Measurements from ENCODE around the gene ETS1.
A peak's percentile ranks its signal among the peaks of the same experiment; 100 is the strongest.

The ETS1 gene

GRCh38 chr11:128507936-128508335 is 79.4 kb downstream of the ETS1 start:
- peak overlapping the region; percentile 99 for H3K27ac Mint-ChIP-seq
- H3K36me3 Mint-ChIP-seq (ENCODE audit: low read depth): peaks cover 73% of the 10 kb centered on the region
- peak overlapping the region; percentile 94 for H3K4me3 Mint-ChIP-seq
- H3K4me1 Mint-ChIP-seq (ENCODE audit: low read depth): peaks cover 98% of the 10 kb centered on the region
- H3K9me3 Mint-ChIP-seq: no peaks in the 10 kb centered on the region
- no peaks in the 10 kb centered on the region for H3K27me3 Mint-ChIP-seq

- H3K4me1 Mint-ChIP-seq (ENCODE audit: low read depth): peaks cover 98% of the 10 kb centered on the region
- no peaks in the 10 kb centered on the region for H3K27me3 Mint-ChIP-seq
- peak overlapping the region; percentile 94 for H3K4me3 Mint-ChIP-seq
- no peaks in the 10 kb centered on the region for H3K9me3 Mint-ChIP-seq
- peak overlapping the region; percentile 99 for H3K27ac Mint-ChIP-seq
- H3K36me3 Mint-ChIP-seq (ENCODE audit: low read depth): peaks cover 70% of the 10 kb centered on the region
Measured at GRCh38 chr11:128506999-128507611, 80.3 kb downstream of the ETS1 start.

- Mint-ChIP-seq H3K4me1 (ENCODE audit: low read depth) (peaks cover 98% of the 10 kb centered on the region), H3K27me3 (no peaks in the 10 kb centered on the region), H3K27ac (peak overlapping the region; percentile 99), H3K9me3 (no peaks in the 10 kb centered on the region), H3K4me3 (peak overlapping the region; percentile 94), H3K36me3 (ENCODE audit: low read depth) (peaks cover 70% of the 10 kb centered on the region)
Measured at GRCh38 chr11:128506356-128506755, 81.0 kb downstream of the ETS1 start.

- Mint-ChIP-seq H3K4me1 (ENCODE audit: low read depth) (peaks cover 98% of the 10 kb centered on the region), H3K27me3 (no peaks in the 10 kb centered on the region), H3K4me3 (peak overlapping the region; percentile 94), H3K9me3 (no peaks in the 10 kb centered on the region), H3K36me3 (ENCODE audit: low read depth) (peaks cover 69% of the 10 kb centered on the region), H3K27ac (peak overlapping the region; percentile 99)
Measured at GRCh38 chr11:128505449-128506065, 81.8 kb downstream of the ETS1 start.

GRCh38 chr11:128504486-128504885 is 82.9 kb downstream of the ETS1 start:
- Mint-ChIP-seq H3K27ac (peak overlapping the region; percentile 99), H3K36me3 (ENCODE audit: low read depth) (peaks cover 65% of the 10 kb centered on the region), H3K4me3 (peak overlapping the region; percentile 94), H3K4me1 (ENCODE audit: low read depth) (peaks cover 98% of the 10 kb centered on the region), H3K9me3 (no peaks in the 10 kb centered on the region), H3K27me3 (no peaks in the 10 kb centered on the region)

- peaks cover 98% of the 10 kb centered on the region for H3K4me1 Mint-ChIP-seq (ENCODE audit: low read depth)
- H3K4me3 Mint-ChIP-seq: peak overlapping the region; percentile 94
- peak overlapping the region; percentile 99 for H3K27ac Mint-ChIP-seq
- H3K27me3 Mint-ChIP-seq: no peaks in the 10 kb centered on the region
- H3K9me3 Mint-ChIP-seq: no peaks in the 10 kb centered on the region
- peaks cover 63% of the 10 kb centered on the region for H3K36me3 Mint-ChIP-seq (ENCODE audit: low read depth)
Measured at GRCh38 chr11:128503245-128503991, 83.9 kb downstream of the ETS1 start.

GRCh38 chr11:128502726-128503125 is 84.6 kb downstream of the ETS1 start:
- peak overlapping the region; percentile 99 for H3K27ac Mint-ChIP-seq
- peak overlapping the region; percentile 94 for H3K4me3 Mint-ChIP-seq
- H3K4me1 Mint-ChIP-seq (ENCODE audit: low read depth): peaks cover 99% of the 10 kb centered on the region
- H3K27me3 Mint-ChIP-seq: no peaks in the 10 kb centered on the region
- H3K36me3 Mint-ChIP-seq (ENCODE audit: low read depth): peaks cover 66% of the 10 kb centered on the region
- H3K9me3 Mint-ChIP-seq: no peaks in the 10 kb centered on the region

- Mint-ChIP-seq H3K27me3 (no peaks in the 10 kb centered on the region), H3K9me3 (no peaks in the 10 kb centered on the region), H3K4me1 (ENCODE audit: low read depth) (peaks cover 99% of the 10 kb centered on the region), H3K27ac (peak overlapping the region; percentile 99), H3K4me3 (peak overlapping the region; percentile 94), H3K36me3 (ENCODE audit: low read depth) (peaks cover 66% of the 10 kb centered on the region)
Measured at GRCh38 chr11:128501632-128502549, 85.5 kb downstream of the ETS1 start.

- peaks cover 99% of the 10 kb centered on the region for H3K4me1 Mint-ChIP-seq (ENCODE audit: low read depth)
- peak overlapping the region; percentile 94 for H3K4me3 Mint-ChIP-seq
- H3K36me3 Mint-ChIP-seq (ENCODE audit: low read depth): peaks cover 60% of the 10 kb centered on the region
- peak overlapping the region; percentile 99 for H3K27ac Mint-ChIP-seq
- no peaks in the 10 kb centered on the region for H3K9me3 Mint-ChIP-seq
- no peaks in the 10 kb centered on the region for H3K27me3 Mint-ChIP-seq
Measured at GRCh38 chr11:128501008-128501407, 86.3 kb downstream of the ETS1 start.

GRCh38 chr11:128500493-128500892 is 86.9 kb downstream of the ETS1 start:
- Mint-ChIP-seq H3K36me3 (ENCODE audit: low read depth) (peaks cover 62% of the 10 kb centered on the region), H3K4me3 (peak overlapping the region; percentile 94)

GRCh38 chr11:128499613-128500253 is 87.6 kb downstream of the ETS1 start:
- Mint-ChIP-seq H3K4me3 (peak overlapping the region; percentile 81), H3K27me3 (no peaks in the 10 kb centered on the region), H3K4me1 (ENCODE audit: low read depth) (peaks cover 99% of the 10 kb centered on the region), H3K36me3 (ENCODE audit: low read depth) (peaks cover 61% of the 10 kb centered on the region), H3K27ac (peak overlapping the region; percentile 99), H3K9me3 (no peaks in the 10 kb centered on the region)

More at GRCh38 chr11:128500493-128500892, 86.9 kb downstream of the ETS1 start:
- no peaks in the 10 kb centered on the region for H3K9me3 Mint-ChIP-seq
- peak overlapping the region; percentile 99 for H3K27ac Mint-ChIP-seq
- peaks cover 99% of the 10 kb centered on the region for H3K4me1 Mint-ChIP-seq (ENCODE audit: low read depth)
- H3K27me3 Mint-ChIP-seq: no peaks in the 10 kb centered on the region

- H3K9me3 Mint-ChIP-seq: no peaks in the 10 kb centered on the region
- peak overlapping the region; percentile 99 for H3K27ac Mint-ChIP-seq
- peaks cover 99% of the 10 kb centered on the region for H3K4me1 Mint-ChIP-seq (ENCODE audit: low read depth)
- peaks cover 63% of the 10 kb centered on the region for H3K36me3 Mint-ChIP-seq (ENCODE audit: low read depth)
- H3K4me3 Mint-ChIP-seq: peak overlapping the region; percentile 81
- H3K27me3 Mint-ChIP-seq: no peaks in the 10 kb centered on the region
Measured at GRCh38 chr11:128498721-128499245, 88.6 kb downstream of the ETS1 start.

GRCh38 chr11:128497776-128498095 is 89.6 kb downstream of the ETS1 start:
- Mint-ChIP-seq H3K36me3 (ENCODE audit: low read depth) (peaks cover 68% of the 10 kb centered on the region), H3K27me3 (no peaks in the 10 kb centered on the region), H3K4me3 (peak overlapping the region; percentile 81), H3K4me1 (ENCODE audit: low read depth) (peaks cover 99% of the 10 kb centered on the region), H3K9me3 (no peaks in the 10 kb centered on the region), H3K27ac (peak overlapping the region; percentile 99)
